PC-9 (cell line): ENCODE results near the gene WDR7.

Source experiments
- EZH2 ChIP-seq: fragments of 200-600 bp; sonication (generic); IDR thresholded peaks from 2 replicates; pipeline ENCODE4 v1.8.0; 2017; ENCODE audit warnings: antibody characterized with exemption, low read depth
- TF ChIP-seq, protein P1 (sequence below): fragments of 200-600 bp; sonication (generic); conservative IDR thresholded peaks from 2 replicates; pipeline ENCODE4 v1.6.1; 2017; ENCODE audit warnings: mixed run types, antibody characterized with exemption, mild to moderate bottlenecking, moderate library complexity

DNA sequence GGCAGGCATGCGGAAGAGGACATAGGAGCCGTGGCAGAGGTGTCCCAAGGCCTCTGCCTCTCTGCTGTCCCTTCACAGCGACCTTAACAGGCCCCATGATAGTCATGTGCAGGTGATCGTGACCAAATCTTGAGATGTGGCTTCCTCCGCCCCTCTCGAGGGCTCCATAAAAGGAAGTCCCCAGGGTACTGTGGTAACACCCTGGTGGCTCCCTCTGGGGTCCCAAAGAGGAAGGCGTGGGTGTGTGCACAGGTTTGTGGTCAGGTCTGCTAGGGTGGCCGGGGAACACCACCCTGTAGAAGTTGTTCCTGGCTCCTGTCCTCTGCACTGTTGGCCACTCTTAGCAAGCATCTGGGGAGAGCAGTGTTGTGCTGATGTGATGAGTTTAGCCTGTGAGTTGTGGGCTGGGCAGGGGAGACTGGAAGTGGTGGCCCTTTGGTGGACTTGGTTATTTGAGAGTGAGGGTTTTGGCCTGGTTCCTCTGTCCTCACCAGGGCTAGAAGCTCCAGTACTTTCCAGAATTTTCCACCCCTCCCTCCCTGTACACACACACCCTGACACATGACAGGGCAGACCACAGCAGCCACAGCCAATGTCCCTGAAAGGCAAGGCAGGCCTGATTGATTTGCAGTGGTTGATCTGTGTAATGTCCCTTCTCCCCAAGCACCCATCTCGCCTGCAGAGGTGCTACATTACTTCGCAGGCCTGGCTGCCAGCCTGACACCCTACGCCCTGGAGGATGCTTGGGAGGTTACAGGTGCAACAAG, 426.8 kb downstream of the WDR7 start:
- TF ChIP-seq, protein P1, sequence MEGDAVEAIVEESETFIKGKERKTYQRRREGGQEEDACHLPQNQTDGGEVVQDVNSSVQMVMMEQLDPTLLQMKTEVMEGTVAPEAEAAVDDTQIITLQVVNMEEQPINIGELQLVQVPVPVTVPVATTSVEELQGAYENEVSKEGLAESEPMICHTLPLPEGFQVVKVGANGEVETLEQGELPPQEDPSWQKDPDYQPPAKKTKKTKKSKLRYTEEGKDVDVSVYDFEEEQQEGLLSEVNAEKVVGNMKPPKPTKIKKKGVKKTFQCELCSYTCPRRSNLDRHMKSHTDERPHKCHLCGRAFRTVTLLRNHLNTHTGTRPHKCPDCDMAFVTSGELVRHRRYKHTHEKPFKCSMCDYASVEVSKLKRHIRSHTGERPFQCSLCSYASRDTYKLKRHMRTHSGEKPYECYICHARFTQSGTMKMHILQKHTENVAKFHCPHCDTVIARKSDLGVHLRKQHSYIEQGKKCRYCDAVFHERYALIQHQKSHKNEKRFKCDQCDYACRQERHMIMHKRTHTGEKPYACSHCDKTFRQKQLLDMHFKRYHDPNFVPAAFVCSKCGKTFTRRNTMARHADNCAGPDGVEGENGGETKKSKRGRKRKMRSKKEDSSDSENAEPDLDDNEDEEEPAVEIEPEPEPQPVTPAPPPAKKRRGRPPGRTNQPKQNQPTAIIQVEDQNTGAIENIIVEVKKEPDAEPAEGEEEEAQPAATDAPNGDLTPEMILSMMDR, result no peak
- no peak for TF ChIP-seq EZH2
